C4-2B (cell line): ENCODE measurements around the gene AGBL4.

Experiments
- CTCF ChIP-seq: fragments of 450-650 bp; conservative IDR thresholded peaks from 2 replicates; pipeline ENCODE4 v1.5.1; 2017; ENCODE audit warnings: mild to moderate bottlenecking
- ZFX ChIP-seq: fragments of 450-650 bp; IDR thresholded peaks from 2 replicates; pipeline ENCODE4 v1.6.1; 2017

DNA sequence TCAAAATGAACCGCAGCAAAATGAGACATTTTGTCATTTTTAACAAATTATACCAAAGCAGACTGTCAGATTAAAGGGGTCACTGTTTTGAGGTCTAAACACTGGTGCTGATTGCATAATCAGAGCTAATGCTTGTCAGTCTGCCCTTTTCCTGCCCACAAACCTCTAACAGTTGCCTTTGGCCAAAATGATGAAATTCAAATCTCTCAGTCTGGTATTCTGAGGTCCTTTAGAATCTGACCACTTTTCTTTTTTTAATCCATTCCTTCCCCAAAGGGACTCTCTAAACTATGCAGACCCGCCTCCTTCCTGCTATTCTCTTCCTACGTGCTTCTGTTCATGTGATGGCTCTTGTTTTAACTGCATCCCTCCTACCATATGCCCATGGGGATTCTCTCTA is 1406.5 kb downstream of the AGBL4 start:
- no peak for TF ChIP-seq ZFX
- no peak for TF ChIP-seq CTCF
